ENCODE data around the gene PRPF38A.

Gene PRPF38A

GRCh38 chr1:52400131-52400530, 4.3 kb upstream of the PRPF38A start:
- DNase-seq = no peak

DNA sequence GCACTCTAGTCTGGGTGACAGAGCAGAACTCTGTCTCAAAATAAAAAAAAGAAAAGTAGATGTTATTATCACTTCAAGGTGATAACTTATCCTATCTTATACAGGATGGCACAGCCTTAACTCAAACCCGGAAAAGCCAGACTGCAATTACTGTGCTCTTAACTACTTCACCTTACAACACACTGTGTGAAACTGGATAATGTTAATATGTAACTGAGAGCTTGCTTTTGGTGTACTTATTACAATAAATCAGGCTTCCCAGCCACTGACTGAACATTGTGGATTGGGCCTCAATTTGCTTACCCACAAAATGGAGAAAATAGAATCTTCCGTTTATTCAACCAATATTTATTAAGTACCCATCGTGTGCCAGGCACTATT, 1.6 kb upstream of the PRPF38A start:
- no peak for DNase-seq

- DNase-seq = peak; percentile 39
Observed at GRCh38 chr1:52403566-52404115, 761 bp upstream of the PRPF38A start.

DNA sequence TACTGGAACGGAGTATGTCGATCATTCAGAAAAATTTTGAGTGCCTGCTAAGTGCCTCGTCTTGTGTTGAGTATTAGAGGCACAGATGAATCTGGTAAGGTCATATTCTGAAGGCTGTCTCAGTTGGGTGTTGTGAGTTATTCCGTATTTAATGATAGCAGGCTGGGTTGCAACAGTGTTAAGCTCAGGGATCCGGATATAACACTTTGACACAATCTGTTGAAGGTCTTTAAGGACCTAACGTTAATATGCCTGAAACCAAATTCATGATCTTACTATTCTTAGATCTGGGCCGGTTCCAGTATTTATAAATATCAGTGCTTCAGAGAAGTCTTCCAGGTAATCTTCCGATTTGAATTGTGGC, 555 bp downstream of the PRPF38A start:
- no peak for DNase-seq

- no peak for DNase-seq
Observed at GRCh38 chr1:52413410-52413989, 9.1 kb downstream of the PRPF38A start.

DNA sequence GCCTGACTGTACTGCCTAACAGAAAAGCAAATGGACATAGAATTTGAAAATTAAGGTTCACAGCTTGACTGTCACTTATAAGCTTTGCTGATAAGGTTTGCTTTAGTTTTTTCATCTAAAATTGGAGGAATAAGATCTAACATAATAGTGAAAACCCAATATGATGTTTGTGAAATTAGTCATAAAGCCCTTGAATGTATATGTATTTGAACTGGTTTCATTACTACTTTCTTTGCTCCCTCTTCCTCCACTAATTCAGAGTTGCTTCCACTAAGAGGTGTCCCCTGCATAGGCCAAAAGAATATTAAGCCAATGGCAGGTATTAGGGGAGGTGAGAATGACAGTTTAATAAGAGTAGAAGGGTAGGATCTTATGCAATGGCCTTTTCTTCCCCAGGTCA, 10.5 kb downstream of the PRPF38A start:
- no peak for DNase-seq

DNA sequence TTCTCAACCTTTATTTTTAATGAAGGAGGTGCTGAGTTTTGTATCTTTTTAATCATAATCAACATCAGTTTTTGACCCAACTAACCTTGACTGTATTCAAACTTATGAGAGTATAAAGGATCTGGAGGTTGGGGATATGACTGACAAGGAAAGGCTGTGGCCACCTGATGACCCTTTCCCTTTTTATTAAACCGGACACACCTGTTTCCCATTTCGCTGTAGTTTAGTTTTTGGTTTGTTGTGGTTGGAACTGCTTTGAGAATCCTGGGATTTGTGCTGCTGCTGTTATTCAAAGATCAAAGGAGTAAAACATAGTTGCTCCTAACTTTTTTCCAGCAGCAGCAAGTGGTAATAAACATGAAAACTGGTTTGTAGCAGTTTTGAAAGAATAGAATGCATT, 12.4 kb downstream of the PRPF38A start:
- no peak for DNase-seq

GRCh38 chr1:52420713-52421112, 16.3 kb downstream of the PRPF38A start:
- no peak for DNase-seq

- DNase-seq = no peak
Observed at GRCh38 chr1:52423055-52423454, 18.7 kb downstream of the PRPF38A start.

- DNase-seq = peak; percentile 77
Observed at GRCh38 chr1:52423771-52424170, 19.4 kb downstream of the PRPF38A start.

DNA sequence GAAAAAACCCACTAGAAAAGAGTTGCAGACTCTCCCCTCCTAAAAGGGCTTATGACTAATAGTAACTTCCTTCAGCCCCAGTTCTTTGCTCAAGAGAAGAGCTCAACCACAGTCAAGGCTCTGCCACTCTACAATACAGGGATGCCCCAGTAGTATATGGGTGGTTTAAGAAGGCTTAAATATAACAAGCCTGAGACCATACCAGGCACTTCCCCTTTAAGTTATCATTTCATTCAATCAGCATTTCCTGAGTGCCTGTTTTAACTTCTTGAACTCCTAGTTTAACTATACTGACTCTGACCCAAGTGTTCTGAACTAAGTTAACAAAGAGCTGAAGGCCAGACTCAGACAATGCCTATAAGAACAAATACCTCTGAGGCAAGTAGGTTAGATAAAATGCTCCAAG, 19.8 kb downstream of the PRPF38A start:
- DNase-seq = peak; percentile 18

GRCh38 chr1:52424813-52425212, 20.4 kb downstream of the PRPF38A start:
- DNase-seq = no peak

DNA sequence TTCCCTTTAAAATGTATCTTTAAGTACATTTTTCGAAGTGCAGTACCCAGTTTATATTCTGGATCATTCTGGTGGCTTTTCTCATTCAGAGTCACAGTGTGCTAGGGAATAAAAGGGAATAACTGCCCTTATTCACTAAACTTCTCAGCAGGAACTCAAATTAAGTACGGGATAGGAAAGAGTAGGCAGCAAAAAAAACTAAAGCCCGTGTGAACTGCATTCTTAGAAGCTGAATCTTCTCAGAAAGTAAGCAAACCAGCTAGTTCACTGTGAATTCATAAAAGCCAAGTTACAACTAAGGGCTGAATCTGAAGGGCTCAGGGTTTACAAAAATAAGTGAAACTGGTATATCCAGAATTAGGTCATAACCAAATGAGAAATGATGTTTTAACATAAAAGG, 22.0 kb downstream of the PRPF38A start:
- DNase-seq = no peak

DNA sequence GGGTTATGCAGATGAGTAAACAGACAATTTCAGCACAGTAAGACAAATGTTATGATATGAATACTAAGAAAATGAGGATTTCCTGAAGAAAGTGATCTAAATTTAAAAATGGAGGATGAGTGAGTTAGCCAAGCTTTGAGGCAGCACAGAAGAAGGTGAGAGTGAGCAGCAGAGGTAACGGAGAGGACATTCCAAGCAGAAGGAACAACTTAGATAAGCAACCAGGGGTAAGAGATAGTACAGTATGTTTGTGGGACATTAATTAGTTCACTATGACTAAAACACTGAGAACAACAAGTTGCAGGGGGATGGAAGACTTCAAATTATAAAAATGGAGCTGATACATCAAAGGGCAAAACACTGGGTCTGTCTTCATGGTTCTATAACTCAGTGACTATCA, 22.8 kb downstream of the PRPF38A start:
- DNase-seq = no peak

DNA sequence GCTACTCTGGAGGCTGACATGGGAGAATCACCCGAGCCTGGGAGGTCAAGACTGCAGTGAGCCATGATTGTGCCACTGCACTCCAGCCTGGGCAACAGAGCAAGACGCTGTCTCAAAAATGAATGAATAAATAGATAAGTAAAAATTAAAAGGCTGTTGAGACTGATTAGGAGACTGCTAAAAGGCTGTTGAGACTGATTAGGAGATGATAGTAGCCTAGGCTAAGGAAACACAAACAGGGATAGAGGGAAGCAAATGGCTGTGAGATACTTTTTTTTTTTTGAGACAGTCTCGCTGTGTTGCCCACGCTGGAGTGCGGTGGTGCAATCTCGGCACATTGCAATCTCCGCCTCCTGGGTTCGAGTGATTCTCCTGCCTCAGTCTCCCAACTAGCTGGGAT, 28.4 kb downstream of the PRPF38A start:
- DNase-seq = no peak

- no peak for DNase-seq
Observed at GRCh38 chr1:52435211-52435610, 30.8 kb downstream of the PRPF38A start.

DNA sequence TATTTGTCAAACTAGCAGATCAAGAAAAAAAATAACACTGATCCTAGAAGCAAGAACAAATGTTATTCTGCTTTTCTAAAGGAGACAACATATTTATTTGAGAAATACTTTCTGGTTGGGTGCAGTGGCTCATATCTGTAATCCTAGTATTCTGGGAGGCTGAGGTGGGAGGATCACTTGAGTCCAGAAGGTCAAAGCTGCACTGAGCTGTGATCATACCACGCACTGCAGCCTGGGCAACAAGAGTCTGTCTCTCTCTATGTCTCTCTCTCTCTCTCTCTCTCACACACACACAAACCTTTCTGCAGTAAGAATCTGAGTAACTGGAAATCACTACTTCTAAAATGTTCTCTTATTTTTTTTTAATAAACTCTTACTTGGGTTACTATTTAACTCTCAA, 31.2 kb downstream of the PRPF38A start:
- no peak for DNase-seq

GRCh38 chr1:52436817-52437216, 32.4 kb downstream of the PRPF38A start:
- no peak for DNase-seq

DNA sequence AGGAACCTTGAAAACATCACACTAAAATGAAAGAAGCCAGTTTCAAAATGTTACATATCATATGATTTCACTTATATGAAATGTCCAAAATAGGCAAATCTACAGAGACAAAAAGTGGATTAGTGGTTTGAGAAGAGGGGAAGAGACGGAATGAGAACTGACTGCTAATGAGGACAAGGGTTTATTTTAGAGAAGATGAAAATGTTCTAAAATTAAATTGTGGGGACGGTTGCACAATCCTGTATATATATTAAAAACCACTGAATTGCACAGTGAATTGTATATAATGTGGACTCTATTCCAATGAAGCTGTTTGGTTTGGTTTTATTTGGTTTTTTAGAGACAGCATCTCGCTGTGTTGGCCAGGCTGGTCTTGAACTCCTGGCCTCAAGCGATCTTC, 35.6 kb downstream of the PRPF38A start:
- DNase-seq = no peak

GRCh38 chr1:52444463-52444862, 40.1 kb downstream of the PRPF38A start:
- no peak for DNase-seq

DNA sequence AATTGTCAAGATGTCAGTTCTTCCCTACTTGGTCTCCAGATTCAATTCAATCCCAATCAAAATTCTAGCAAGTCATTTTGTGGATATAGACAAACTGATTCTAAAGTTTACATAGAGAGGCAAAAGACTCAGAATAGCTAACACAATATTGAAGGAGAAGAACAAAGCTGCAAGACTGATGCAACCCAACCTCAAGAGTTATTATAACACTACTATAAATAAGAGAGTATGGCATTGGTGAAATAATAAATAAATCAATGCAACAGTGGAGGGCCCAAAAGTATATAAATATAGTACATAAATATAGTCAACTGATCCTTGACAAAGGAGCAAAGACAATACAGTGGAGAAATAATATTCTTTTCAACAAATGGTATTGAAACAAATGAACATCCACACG, 49.7 kb downstream of the PRPF38A start:
- DNase-seq = no peak

- no peak for DNase-seq
Observed at GRCh38 chr1:52454779-52455178, 50.4 kb downstream of the PRPF38A start.

- no peak for DNase-seq
Observed at GRCh38 chr1:52455686-52456085, 51.3 kb downstream of the PRPF38A start.

DNA sequence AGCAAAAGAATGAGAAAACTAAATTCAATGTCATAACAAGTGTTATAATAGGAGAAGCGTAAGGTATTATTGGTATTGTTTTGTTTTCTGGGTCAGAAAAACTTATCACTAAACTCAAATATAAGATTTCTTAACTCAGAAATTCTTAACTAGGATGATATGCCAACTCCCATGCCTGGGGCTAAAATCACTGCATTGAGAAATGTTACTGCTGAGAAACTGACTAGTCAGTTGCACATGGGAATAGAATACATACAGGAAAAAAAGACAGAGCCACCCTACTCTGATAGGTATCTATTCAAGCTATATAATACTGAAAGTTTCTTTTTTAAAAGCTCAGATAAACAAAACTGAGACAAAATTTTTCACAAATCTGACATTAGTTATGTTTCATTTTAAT, 56.3 kb downstream of the PRPF38A start:
- DNase-seq = no peak

GRCh38 chr1:52461821-52462220, 57.4 kb downstream of the PRPF38A start:
- DNase-seq = no peak

GRCh38 chr1:52463891-52464290, 59.5 kb downstream of the PRPF38A start:
- DNase-seq = no peak
